Measurements from ENCODE around the gene PIKFYVE.

GRCh38 chr2:208392300-208392699, 126.2 kb downstream of the PIKFYVE start:
- TF ChIP-seq POLR2A (IDR thresholded peaks at IDR 0.05; ENCODE audit: low read depth, low read length) (no peak), POLR2AphosphoS5 (IDR thresholded peaks at IDR 0.05; ENCODE audit: low read depth, low read length) (no peak)
